GM18870 (cell line): Measurements from ENCODE around the gene TGFB1I1.
"Not testable (repeated sequence)": the region's sequence is repeated elsewhere in the genome, so short reads cannot be mapped to it uniquely, and the experiment has no call there.

ENCODE experiments used
- ATAC-seq: cut with Tn5 transposase; IDR thresholded peaks from one replicate; pipeline ENCODE4 v1.9.1; 2021; ENCODE audit warnings: moderate library complexity; ENCODE audit not compliant: unreplicated experiment

TGFB1I1 gene

GRCh38 chr16:31471875-31472708 lies at the start of gene TGFB1I1:
Gene TGFB1I1, plus strand, starts transcription at chr16:31472152. Its CDS starts 37 bp downstream, at chr16:31472189.
- ATAC-seq = no peak

- no peak for ATAC-seq
Measured at GRCh38 chr16:31423241-31423640, 48.7 kb upstream of the TGFB1I1 start.

GRCh38 chr16:31423801-31424200 lies 48.2 kb upstream of the TGFB1I1 start:
- no peak for ATAC-seq

- ATAC-seq = no peak
Measured at GRCh38 chr16:31427441-31428278, 44.3 kb upstream of the TGFB1I1 start.

- no peak for ATAC-seq
Measured at GRCh38 chr16:31428279-31428597, 43.7 kb upstream of the TGFB1I1 start, which contains the start of gene COX6A2. Gene COX6A2, minus strand, starts transcription at chr16:31428360. Its CDS starts 35 bp downstream, at chr16:31428325.

- ATAC-seq = no peak
Measured at GRCh38 chr16:31428638-31429247, 43.2 kb upstream of the TGFB1I1 start.

GRCh38 chr16:31429314-31429713 lies 42.6 kb upstream of the TGFB1I1 start:
- ATAC-seq = no peak

- no peak for ATAC-seq
Measured at GRCh38 chr16:31429796-31430195, 42.2 kb upstream of the TGFB1I1 start.

GRCh38 chr16:31430380-31431052 lies 41.4 kb upstream of the TGFB1I1 start:
- ATAC-seq = no peak

GRCh38 chr16:31435341-31436220 lies 36.4 kb upstream of the TGFB1I1 start:
- no peak for ATAC-seq

- no peak for ATAC-seq
Measured at GRCh38 chr16:31436221-31437045, 35.5 kb upstream of the TGFB1I1 start.

- ATAC-seq = no peak
Measured at GRCh38 chr16:31438414-31438813, 33.5 kb upstream of the TGFB1I1 start.

- ATAC-seq = not testable (repeated sequence)
Measured at GRCh38 chr16:31439023-31439422, 32.9 kb upstream of the TGFB1I1 start.

GRCh38 chr16:31439519-31439918 lies 32.4 kb upstream of the TGFB1I1 start:
- ATAC-seq = no peak

GRCh38 chr16:31440516-31441184 lies 31.3 kb upstream of the TGFB1I1 start:
- ATAC-seq = no peak

GRCh38 chr16:31441956-31442355 lies 30.0 kb upstream of the TGFB1I1 start:
- ATAC-seq = no peak

GRCh38 chr16:31445931-31446330 lies 26.0 kb upstream of the TGFB1I1 start:
- ATAC-seq = not testable (repeated sequence)

- no peak for ATAC-seq
Measured at GRCh38 chr16:31451201-31451600, 20.8 kb upstream of the TGFB1I1 start.
